GM20431 (cell line): ENCODE results near the gene ELMOD3.
"Not testable (repeated sequence)": the region's sequence is repeated elsewhere in the genome, so short reads cannot be mapped to it uniquely, and the experiment has no call there.

Experiments
- in situ Hi-C: fragments of 300-500 bp; cut with MseI, MboI; formaldehyde crosslinking; loops from one replicate; pipeline ENCODE4 v1.15.0; 2020; ENCODE audit warnings: low sequenced_read_pairs; ENCODE audit not compliant: unreplicated experiment

ELMOD3 gene

GRCh38 chr2:85367180-85367579, 12.6 kb downstream of the ELMOD3 start:
- in situ Hi-C loops = no loop called here

GRCh38 chr2:85368921-85369320, 14.4 kb downstream of the ELMOD3 start:
- in situ Hi-C loops = no loop called here

DNA sequence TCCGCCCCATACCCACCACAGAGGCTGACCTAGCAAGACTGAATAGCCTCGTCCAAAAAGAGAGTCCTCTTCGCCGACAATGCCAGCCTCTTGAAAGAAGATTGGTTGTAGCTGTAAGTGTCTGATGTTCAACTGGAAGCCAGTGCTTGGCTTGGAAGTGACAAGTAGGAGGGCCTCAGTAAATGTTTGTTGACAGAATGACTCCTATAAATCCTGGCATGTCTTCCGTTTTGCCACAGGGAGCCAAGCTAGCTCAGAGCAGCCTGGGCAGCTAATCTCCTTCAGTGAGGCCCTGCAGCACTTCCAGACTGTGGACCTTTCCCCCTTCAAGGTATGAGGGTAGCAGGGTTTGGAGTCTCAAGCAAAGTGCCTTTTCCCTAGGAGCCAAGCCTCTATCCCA, 14.9 kb downstream of the ELMOD3 start:
- in situ Hi-C loops = no loop called here

GRCh38 chr2:85371045-85371444, 16.5 kb downstream of the ELMOD3 start:
- in situ Hi-C loops = no loop called here

GRCh38 chr2:85376291-85377065, 21.9 kb downstream of the ELMOD3 start:
- in situ Hi-C loops = no loop called here

DNA sequence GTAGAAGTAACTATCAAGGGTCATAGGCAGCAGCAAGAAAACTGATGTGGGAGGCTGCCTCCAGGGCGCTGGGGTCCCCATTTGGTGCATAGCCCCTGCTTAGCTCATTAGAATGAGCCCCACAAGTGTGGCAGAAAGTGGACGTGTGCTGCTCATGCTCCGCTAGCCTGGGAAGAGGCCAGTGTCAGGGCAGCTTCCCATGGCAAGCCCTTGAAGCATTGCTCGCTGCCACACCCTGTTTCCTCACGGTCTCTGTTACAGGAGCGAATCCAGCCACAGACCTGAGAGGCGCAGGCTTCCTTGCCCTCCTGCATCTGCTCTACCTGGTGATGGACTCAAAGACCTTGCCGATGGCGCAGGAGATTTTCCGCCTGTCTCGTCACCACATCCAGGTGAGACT, 22.5 kb downstream of the ELMOD3 start:
- in situ Hi-C loops = no loop called here

DNA sequence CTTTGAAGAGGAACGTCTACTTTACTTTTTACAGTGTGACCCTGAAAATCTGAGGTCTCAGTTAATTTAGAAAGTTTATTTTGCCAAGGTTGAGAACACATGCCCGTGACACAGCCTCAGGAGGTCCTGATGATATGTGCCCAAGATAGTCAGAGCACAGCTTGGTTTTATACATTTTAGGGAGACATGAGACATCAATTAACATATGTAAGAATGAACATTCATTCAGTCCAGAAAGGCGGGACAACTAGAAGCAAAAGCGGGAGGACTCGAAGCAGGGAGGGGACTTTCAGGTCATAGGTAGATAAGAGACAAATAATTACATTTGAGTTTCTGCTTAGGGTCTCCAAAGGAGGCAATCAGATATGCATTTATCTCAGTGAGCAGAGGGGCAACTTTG, 23.7 kb downstream of the ELMOD3 start:
- in situ Hi-C loops = no loop called here

- in situ Hi-C loops = no loop called here
Observed at GRCh38 chr2:85380048-85380447, 25.5 kb downstream of the ELMOD3 start.

DNA sequence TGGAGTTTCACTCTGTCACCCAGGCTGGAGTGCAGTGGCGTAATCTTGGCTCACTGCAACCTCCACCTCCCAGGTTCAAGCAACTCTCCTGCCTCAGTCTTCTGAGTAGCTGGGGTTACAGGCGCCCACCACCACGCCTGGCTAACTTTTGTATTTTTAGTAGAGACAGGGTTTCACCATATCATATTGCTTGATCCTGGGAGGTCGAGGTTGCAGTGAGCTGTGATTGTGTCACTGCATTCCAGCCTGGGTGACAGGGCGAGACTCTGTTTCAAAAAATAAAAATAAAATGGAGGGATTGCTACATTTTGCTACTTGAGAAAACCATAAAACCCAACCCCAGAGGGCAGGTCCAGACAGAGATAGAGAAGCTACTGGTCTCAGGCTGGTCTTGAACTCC, 28.6 kb downstream of the ELMOD3 start:
- in situ Hi-C loops = not testable (repeated sequence)

DNA sequence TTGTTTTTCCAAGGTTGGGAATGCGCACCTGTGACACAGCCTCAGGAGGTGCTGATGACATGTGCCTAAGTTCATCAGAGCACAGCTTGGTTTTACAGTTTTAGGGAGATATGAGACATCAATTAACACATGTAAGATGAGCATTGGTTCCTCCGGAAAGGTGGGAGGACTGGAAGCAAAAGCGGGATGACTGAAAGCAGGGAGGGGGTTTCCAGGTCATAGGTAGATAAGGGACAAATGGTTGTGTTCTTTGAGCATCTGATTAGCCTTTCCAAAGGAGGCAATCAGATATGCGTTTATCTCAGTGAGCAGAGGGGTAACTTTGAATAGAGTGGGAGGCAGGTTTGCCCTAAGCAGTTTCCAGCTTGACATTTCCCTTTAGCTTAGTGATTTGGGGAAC, 29.3 kb downstream of the ELMOD3 start:
- in situ Hi-C loops = no loop called here

GRCh38 chr2:85385746-85386145, 31.2 kb downstream of the ELMOD3 start:
- in situ Hi-C loops = no loop called here

DNA sequence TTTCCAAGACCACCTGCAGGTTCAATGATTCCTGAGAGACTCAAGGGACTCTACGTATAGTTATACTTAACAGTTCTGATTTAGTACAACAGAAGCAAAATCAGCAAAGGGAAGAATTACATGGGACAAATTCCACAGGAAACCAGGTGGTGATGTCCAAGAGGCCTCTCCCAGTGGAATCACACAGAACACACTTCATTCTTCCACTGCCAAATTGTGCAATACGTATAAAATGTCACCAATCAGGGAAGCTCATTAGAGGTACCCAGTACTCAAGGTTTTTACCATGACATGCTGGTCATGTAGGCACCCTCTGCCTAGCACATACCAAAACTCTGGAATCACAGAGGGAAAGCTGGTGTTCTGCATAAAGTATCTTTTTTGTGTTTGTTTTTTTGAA, 33.2 kb downstream of the ELMOD3 start:
- in situ Hi-C loops = no loop called here

DNA sequence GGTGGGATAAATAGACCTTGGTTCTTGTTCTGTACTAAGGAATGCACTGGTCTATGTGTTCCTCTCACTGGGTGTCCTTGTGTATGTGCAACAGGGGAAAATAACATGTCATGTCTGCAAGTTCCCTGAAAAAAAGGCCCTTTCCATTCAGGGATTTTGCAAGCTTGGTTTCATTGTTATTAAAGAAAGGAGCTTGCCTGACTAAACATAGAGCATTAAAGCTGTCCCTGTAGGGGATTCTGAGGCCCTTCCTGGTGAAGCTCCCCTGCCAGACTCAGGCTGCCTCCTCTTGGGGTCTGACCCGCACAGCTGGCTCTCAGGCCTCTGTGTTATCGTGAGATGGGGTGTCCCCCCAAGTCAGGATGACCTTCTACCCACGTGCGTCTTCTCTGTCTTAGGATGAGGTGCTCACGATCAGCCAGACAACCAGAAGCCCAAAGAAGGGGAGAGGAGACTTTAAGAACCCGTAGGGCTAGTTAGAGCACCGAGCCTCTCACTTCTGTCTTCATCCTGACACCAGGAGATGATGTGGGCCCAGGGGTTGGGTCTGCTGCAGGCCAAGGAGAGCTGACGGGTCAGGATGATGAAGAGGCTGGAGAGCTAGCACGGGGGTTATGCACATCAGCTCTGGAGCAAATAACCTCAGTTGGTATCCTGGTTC, 34.4 kb downstream of the ELMOD3 start:
- in situ Hi-C loops = no loop called here

- in situ Hi-C loops = no loop called here
Observed at GRCh38 chr2:85390941-85391669, 36.5 kb downstream of the ELMOD3 start.

GRCh38 chr2:85393836-85394235, 39.3 kb downstream of the ELMOD3 start:
- in situ Hi-C loops = no loop called here

GRCh38 chr2:85394261-85394681, 39.7 kb downstream of the ELMOD3 start:
- in situ Hi-C loops = no loop called here

DNA sequence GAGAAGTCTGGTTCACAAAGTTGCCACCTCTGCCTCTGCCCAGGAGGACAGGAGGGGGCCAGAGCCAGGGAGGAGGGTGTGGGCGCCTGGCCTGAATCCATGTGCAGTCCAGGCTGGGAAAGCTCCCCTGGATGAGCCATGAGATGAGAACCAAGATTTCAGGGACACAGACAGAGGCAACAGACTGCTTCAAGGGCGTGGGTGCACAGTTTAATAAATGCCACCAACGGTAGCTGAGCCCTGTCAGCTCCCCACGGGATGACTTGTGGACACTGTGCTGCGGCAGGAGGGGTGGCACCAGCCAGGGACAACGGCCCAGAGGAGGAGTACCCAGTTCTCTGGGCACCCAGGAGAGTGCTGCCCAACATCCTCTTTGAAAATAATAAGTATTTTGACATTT, 40.4 kb downstream of the ELMOD3 start:
- in situ Hi-C loops = no loop called here

- in situ Hi-C loops = no loop called here
Observed at GRCh38 chr2:85395912-85396475, 41.4 kb downstream of the ELMOD3 start.

GRCh38 chr2:85396531-85397470, 42.2 kb downstream of the ELMOD3 start:
- in situ Hi-C loops = no loop called here

DNA sequence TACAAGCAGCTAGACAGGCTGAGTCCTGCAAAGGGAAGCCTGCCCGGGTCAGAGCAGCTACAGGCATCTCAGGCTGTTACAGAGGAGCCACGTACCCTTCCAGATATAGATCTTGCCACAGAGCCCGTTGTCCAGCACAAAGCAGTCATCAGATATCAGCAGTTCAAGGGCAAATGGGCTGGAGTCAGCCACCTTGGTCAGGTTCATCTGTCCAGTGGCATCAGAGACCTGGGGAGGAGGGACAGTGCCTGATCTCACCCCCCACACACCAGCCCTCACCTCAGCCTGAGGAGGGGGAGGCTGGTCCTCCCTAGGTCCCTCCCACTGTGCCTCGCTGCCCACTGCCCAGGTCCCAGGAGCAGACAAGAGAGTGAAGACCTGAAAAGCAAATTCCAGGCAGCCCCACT, 43.4 kb downstream of the ELMOD3 start:
- in situ Hi-C loops = no loop called here
